GM18519 (cell line): ENCODE data around the gene SLC35A2.
"Not testable (repeated sequence)": the region's sequence is repeated elsewhere in the genome, so short reads cannot be mapped to it uniquely, and the experiment has no call there.

Experiments
- ATAC-seq: cut with Tn5 transposase; IDR thresholded peaks from one replicate; pipeline ENCODE4 v1.9.1; 2021; ENCODE audit warnings: mild to moderate bottlenecking, moderate library complexity; ENCODE audit not compliant: unreplicated experiment, low FRiP score

The SLC35A2 gene

DNA sequence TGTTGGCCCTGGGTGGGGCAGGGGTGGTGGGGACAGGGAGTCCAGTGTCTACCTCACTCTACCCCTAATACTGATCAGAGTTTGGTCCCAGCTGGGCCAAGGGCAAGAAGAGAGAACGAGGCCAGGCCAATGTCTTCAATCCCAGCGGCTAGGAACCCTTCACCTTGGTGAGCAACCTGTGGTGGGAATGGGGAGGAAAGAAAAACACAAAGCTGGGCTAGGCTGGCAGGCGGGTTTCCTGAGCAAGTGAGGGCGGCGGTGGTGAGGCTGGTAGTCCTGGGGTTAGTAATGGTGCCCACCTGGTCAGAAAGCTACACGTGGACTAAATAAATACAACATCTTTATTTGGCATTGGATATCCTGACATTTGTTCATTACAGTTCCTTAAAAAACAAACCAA is 8.2 kb downstream of the SLC35A2 start:
- no peak for ATAC-seq

DNA sequence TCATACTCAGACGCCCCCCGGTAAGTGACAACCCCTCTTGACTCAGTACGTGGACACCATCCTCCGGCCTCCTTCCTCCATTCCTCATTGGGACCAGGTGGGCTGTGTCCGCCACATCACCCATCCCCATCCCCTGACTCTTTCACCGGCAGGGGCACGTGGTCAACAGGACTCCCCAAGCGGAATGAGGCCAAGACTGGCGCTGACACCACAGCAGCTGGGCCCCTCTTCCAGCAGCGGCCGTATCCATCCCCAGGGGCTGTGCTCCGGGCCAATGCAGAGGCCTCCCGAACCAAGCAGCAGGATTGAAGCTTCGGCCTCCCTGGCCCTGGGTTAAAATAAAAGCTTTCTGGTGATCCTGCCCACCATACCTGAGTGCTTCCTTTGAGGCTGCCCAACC is 8.7 kb downstream of the SLC35A2 start:
- ATAC-seq = no peak

DNA sequence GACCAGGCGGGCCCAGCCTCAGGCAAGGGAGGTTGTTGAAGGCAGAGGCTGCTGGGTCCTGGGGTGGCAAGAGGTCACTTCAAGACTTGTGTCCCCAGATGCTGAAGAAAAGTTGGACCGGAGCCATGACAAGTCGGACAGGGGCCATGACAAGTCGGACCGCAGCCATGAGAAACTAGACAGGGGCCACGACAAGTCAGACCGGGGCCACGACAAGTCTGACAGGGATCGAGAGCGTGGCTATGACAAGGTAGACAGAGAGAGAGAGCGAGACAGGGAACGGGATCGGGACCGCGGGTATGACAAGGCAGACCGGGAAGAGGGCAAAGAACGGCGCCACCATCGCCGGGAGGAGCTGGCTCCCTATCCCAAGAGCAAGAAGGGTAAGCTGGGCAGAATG is 9.3 kb downstream of the SLC35A2 start:
- ATAC-seq = no peak

DNA sequence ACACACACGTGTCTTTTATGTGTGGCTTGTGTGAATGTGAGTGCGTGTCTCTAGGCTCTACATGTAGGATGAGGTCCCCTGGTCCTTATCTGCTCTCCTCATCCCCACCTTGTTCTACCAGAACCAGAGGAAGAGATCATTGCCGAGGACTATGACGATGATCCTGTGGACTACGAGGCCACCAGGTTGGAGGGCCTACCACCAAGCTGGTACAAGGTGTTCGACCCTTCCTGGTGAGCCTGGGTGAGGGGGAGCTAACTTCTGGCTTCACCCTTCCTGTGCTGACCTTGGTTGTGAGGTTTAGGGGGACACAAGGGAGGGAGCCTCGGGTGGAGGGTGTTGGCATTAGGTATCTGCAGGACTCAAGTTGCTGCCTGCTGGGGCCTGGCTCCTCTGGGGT is 10.4 kb downstream of the SLC35A2 start:
- no peak for ATAC-seq

DNA sequence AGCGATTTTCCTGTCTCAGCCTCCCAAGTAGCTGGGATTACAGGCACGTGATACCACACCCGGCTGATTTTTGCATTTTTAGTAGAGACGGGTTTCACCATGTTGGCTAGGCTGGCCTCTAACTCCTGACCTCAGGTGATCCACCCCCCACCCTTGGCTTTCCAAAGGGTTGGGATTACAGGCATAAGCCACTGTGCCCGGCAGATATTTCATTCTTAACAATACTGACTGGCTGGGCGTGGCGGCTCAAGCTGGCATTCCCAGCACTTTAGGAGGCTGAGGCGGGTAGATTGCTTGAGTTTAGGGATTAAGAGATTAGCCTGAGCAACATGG is 12.4 kb downstream of the SLC35A2 start:
- ATAC-seq = no peak

DNA sequence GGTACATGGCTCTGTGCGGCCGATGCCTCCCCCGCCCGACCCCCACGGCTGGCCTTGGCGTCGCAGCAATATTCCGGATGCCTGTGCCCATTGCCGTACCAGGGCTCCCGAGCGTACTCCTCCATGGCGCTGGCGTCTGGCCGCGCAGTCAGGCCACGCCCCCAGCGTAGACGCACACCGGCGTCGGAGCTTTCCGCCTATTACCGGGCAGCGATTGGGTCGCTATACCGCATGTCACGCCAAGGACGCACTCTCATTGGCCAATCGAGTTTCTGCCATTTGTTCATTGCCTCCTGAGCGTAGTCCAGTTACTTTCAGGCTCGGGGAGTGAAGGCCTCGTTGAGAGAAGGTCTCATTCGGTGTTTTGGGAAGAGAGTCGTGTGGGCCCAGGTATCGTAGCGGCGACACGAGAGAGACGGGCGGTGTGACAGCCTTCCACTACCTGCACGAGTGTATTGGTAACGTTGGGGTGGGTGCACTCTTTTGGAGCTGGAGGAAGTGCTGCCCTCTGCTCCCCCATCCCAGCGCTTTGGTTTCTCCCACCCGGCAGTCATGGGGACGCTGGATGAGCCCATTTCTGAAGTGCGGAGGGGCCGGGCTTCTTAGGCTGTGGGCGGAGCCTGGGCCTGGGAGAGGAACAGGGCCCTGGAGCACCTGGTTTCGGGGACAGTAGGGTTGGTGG is 13.7 kb downstream of the SLC35A2 start, which contains the start of the genes PQBP1 and TIMM17B:
TSS of gene PQBP1 (plus strand) at position 306 of the 682 bp plus-strand sequence. CDS start 580 bp downstream, outside the sequence.
TSS of gene TIMM17B (minus strand) at position 144 of the 682 bp plus-strand sequence. CDS start at position 125, 19 bp downstream.
- ATAC-seq = peak; percentile 84

DNA sequence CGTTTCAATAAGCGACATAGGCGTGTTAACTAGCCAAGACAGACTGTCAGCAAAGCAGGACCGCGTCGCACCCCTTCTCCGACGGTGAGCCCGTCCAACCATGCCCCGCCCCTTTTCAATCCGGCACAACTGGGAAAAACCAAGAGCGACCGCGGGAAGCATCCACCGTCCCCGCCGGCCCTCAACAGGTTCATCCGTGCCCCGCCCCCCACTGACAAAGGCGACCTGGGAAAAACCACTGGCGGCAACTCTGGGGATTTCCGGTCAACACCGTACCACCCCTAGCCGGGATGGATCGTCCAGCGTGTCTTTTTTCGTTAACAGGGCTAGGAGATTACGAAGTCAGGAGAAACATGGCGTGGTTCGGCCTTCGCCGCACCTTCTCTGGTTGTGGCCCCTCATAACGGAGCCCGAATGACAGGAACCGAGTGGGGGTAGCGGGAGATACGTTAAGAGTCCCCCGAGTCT is 14.3 kb downstream of the SLC35A2 start:
- no peak for ATAC-seq

DNA sequence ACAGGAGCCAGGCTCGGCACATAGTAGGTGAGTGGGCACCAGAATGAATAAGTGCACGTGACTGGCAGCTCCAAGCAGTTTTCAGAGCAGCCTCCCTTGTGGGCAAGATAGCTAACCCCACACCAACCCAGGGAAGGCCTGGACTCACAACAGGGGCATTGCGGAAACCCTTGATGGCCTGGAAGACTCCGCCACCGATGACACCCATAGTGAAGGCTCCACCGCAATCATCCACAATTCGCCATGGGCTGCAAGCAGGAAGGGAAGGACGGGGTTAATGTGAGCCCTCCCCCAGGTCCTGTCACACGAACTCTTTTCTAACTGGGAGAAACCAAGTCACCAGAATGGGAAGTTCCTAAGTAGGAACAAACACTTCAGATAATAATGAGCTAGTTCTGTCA is 14.8 kb downstream of the SLC35A2 start:
- ATAC-seq = no peak

DNA sequence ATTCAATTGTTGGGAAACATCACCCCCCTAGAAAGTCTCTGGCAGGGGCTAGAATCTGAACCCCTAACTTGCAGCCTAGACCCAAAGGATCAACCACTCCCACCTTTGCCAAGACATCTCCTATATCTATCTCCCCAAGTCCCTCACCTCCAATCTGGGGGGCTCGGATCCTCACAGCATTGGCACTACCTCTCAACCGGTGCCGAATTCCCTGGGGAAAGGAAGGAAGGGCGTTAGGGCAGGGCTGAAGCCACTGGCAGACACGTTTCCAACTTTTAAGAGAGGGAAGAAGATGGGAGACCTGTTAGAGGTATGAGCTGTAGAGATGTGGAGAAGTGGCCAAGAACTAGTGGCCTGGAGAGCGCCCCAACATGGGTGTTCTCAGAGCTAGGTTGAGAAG is 16.6 kb downstream of the SLC35A2 start:
- ATAC-seq = no peak

DNA sequence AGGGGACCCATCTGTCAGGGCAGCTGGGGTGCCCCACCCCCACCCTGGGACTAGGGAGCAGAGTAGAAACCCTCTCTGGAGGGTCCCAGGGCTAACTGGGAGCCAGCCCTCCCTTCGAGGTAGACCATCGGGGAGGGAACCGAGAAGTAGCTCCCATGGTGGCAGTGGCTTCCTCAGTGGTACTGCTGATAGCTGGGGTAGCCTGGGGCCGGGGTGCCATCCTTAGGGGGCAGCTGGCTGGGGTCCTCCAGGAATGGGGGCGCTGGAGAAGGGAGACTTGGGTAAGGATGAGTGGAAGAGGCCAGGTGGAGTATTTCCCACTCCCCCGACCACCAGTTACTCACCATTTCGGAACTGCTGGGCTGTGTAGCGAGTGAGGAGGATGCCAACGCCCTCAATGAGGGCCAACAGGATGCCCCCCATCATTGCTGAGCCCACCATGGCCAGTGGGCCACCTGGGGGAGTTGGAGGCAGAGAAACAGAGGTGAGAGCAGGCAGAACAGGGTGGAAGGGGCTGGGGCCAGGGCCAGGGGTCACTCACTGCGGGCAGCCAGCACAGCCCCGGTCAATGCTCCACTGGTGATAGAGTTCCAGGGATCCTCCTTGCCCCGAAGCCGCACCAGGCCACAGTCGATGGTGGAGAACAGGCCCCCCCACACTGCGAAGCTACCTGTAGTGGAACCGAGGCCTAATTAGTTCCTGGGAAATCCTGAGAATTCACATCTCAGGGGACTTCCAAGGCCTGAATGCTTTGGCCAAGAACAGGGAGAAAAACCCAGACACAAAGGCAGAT is 17.7 kb downstream of the SLC35A2 start:
- ATAC-seq = no peak

DNA sequence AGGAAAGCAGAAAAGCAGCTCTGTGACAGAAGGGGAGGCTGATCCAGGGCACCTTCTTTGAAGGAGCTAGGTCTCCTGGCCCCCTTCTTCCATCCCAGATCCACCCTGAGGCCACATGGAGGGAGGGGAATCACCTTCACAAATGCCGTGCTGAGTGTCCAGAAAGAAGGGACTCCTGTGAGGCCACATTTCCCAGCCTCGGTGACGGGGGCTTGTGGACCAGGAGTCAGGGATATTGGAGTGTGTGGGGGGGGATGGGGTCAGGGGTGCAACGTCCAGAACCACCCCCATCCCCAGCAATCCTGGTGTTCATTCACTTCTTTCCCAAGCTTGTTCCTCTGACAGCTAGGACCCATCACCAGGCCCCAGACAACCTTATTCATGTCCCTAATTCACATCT is 18.6 kb downstream of the SLC35A2 start:
- ATAC-seq = no peak

DNA sequence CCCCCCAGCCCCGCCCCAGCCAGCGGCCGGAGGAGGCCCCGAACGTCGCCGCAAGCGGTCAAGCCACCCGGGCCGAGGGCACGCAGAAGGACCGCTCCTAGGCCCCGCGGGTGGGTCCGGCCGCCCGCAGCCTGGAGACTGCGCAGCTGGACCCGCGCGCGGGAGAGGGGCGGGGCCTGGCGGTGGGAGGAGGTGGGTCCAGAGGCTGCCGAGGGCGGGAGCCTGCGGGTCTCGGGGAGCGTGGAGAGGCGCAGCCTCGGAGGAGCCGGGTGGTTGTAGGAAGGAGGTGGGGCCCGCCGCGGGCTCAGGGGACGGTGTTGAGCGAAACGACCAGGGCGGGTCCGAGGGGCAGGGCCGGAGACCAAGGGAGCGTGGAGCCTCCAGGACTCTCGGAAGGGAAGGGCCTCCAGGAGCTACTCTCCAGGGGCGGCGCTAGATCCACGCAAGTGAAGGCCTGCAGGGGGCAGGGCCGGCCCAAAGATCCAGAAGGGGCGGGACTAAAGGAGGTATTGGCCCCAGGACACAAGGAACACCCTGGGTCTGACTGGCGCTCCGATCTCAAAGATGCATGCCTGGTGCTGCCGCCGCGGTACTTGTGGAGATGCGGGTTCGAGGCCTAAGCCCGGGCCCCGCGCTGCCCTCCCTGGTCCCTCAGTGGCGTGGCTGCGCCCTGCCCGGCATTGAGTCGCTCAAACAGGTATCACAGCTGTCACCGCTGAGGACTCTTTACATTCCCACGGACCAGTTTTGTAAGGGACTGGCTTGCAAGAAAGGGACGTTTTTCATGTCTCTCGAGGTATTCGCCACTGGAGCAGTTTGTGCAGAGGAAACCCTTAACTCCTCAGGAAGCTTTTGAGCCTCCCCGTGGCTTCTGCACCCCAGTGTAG is 19.8 kb downstream of the SLC35A2 start:
- ATAC-seq = peak; percentile 56

DNA sequence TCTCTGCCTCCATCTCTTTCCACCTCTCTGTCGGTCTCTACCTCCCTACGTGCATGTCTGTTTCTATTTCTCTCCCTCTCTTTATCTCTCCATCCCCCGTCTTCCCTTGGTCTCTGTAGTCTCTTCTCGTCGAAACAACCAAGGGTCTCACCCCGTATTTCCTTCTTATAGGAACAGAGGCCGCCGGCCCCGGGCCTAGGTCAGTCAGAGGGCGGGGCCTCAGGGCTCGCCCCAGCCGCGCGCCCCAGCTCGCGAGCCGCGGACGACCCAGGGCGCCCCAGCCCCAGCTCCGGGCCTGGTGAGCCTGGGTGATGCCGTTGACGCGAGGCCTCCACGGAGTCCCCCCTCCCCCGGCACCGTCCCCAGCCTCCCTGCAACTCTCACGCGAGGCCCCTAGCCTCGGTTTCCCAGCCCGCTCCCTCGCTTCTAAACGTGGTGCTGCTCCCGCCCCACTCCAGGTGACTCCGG is 20.5 kb downstream of the SLC35A2 start:
- ATAC-seq = peak; percentile 23

DNA sequence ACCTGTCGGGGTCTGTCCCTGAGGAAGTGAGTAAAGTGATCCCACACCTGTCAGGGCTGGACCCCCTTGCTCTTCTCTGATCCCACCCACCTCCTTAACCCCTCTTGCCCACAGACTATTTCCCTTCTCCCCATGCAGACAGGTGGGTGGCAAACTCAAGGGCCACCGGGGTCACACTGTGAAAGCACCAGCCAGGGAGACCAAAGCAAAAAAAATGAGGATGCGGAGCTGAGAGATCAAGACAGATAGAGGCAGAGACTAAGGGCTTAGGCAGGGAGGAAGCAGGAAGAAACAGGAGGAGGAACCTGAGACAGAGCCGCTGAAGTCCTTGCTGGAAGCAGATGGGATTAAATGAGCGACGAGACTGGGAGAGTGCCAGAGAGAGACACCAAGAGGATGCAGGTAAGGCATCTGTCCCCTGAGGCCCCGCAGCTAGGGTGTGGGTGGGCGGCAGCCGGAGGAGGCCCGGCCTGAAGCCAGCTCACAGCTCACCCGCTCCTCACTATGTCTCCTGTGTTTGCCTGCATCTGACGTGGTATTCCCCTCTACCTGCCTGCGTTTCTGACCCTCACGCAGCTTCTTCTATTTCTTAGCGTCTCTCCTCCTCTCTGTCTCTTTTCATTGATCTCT is 21.0 kb downstream of the SLC35A2 start:
- ATAC-seq = no peak

DNA sequence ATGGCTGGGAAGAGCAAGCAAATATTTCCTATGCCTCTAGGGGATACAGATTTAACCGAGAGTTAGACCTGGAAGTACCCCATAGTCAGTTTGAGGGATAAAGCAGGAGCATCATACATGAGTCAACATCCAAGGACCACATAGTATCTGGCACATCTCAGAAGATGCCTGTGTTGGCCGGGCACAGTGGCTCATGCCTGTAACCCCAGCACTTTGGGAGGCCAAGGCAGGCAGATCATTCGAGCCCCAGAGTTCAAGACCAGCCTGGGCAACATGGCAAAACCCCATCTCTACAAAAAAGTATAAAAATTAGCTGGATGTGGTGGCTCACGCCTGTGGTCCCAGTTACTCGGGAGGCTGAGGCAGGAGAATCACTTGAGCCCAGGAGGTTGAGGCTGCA is 24.9 kb downstream of the SLC35A2 start:
- ATAC-seq = not testable (repeated sequence)

DNA sequence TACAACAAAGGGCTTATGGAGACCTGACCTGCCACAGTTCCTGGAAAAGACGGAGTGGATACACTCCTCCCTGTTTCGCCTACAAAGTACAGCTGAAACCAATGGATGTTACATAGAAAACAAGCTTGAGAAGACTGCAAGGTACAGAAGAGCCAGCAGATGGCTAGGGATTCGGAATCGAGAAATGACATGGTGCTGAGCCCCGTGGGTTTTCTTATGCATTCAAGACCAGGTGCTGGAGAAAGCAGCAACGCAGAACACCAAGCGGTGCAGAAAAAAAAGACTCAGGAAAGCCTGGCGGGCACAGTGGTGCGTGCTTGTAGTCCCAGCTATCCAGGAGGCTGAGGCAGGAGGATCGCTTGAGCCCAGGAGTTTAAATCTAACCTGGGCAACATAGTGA is 27.7 kb downstream of the SLC35A2 start:
- ATAC-seq = no peak

DNA sequence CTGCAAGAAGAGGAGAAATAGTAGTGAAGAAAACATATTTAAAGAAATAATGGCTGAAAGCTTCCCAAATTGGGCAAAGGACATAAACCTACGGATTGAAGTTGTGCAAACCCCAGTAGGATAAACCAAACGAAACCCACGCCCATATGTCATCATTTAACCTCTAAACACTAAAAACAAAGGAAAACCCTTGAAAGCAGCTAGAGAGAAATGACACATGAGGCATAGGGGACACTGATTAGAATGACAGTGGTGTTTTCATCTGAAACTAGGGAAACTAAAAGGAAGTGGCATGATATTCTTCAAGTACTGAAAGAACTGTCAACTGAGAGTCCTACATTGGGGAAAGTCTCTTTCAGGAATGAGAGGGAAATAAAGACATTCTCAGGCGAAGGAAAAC is 34.5 kb downstream of the SLC35A2 start:
- not testable (repeated sequence) for ATAC-seq

DNA sequence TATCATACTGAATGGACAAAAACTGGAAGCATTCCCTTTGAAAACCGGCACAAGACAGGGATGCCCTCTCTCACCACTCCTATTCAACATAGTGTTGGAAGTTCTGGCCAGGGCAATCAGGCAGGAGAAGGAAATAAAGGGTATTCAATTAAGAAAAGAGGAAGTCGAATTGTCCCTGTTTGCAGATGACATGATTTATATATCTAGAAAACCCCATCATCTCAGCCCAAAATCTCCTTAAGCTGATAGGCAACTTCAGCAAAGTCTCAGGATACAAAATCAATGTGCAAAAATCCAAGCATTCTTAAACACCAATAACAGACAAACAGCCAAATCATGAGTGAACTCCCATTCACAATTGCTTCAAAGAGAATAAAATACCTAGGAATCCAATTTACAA is 39.4 kb downstream of the SLC35A2 start:
- ATAC-seq = not testable (repeated sequence)

DNA sequence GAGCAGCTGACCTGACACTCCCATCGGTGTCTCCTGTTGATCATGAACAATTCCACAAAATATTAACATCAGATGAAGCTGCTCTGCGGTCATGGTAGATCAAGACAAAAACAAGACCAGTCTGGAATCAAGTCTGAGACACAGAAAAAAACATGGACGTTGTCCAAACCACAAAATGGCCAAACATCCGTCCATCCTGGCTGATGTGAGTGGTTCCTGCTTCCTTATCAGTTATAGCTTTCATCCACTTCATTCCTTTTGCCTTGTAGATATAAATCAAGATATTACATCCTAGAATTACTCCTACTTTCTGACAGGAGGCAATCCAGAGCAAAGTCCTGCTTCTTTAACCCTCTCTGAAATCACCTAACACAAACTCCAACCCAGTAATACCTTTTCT is 47.2 kb downstream of the SLC35A2 start:
- no peak for ATAC-seq

DNA sequence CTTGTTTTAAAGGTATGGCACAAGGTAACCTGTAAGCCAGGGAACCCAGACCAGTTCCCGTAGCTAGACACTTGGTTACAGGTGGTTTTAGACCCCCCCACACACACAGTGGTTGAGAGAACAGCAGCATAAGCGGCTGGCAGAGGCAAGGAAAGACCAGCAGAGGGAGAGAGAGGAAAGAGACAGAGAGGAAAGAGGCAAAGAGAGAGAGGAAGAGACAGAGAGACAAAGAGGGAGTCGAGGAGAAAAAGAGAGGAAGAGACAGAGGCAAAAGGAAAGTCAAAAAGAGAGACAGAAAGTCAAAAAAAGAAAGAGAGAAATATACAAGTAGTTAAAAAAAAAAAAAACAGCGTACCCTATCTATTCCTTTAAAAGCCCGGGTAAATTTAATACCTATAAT is 56.5 kb downstream of the SLC35A2 start:
- ATAC-seq = no peak
